SH-SY5Y (cell line): Measurements from ENCODE around the gene CD300C.

ENCODE experiments used
- GATA2 ChIP-seq: IDR thresholded peaks from 2 replicates; pipeline ENCODE4 v1.6.1; 2011; ENCODE audit warnings: mild to moderate bottlenecking, low read depth, low read length
- GATA3 ChIP-seq: IDR thresholded peaks from 2 replicates; pipeline ENCODE4 v1.6.1; 2011; ENCODE audit warnings: low read depth, mild to moderate bottlenecking, low read length, moderate library complexity

DNA sequence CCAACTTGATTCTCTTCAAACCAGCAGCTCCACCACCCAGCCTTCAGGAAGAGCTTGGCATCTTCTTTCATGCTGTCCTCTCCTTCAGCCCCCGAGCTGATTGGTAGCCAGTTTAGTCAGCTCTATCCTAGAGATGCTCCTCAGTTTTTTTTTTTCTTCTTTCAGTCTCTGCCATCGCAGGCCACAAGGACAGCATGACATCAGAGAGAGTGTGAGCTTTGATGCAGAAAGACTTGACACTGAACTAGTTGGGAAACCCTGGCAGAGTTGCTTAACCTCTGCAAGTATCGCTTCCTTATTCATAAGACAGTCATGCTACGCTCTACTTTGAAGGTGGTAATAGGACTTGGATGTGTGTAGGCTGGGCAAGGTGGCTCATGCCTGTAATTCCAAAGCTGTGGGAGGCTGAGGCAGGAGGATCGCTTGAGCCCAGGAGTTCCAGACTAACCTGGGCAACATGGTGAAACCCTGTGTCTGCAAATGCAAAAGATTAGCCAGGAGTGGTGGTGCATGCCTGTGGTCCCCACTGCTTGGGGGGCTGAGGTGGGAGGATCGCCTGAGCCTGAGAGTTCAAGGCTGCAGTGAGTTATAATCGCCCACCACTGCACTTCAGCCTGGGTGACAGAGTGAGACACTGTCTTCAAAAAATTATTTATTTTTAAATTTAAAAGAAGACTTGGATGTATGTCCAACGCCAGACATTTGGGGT lies 17.3 kb downstream of the CD300C start:
- TF ChIP-seq GATA3 (no peak), GATA2 (no peak)
